Hepatocyte (in vitro differentiated cells): ENCODE data around the gene NUP133. TPM values are rescaled to one million over a fixed set of nuclear protein-coding genes. Genes with fewer than 3 reads are reported as not detected.
A peak's percentile ranks its signal among the peaks of the same experiment; 100 is the strongest.
"Not testable (repeated sequence)": the region's sequence is repeated elsewhere in the genome, so short reads cannot be mapped to it uniquely, and the experiment has no call there.

Experiments
- DNase-seq: peaks from one replicate; pipeline ENCODE4 v3.0.0-alpha.2; 2016; ENCODE audit warnings: low spot score
- H2AFZ ChIP-seq: fragments of 200-600 bp; sonication (generic); 2 replicates; pipeline ENCODE4 v1.6.0; 2016; ENCODE audit warnings: antibody characterized with exemption, mild to moderate bottlenecking
- H3K27ac ChIP-seq: fragments of 200-600 bp; sonication (generic); 2 replicates; pipeline ENCODE4 v1.5.1; 2016; ENCODE audit warnings: mild to moderate bottlenecking
- H3K27me3 ChIP-seq: fragments of 200-600 bp; sonication (generic); 2 replicates; pipeline ENCODE4 v1.6.1; 2016
- H3K36me3 ChIP-seq: fragments of 200-600 bp; sonication (generic); replicated peaks from 2 replicates; pipeline ENCODE4 v1.5.1; 2016; ENCODE audit warnings: low read depth; ENCODE audit not compliant: insufficient read depth
- H3K4me1 ChIP-seq: fragments of 200-600 bp; sonication (generic); 2 replicates; pipeline ENCODE4 v1.5.1; 2016; ENCODE audit warnings: mild to moderate bottlenecking, moderate library complexity; ENCODE audit not compliant: insufficient read depth
- H3K4me2 ChIP-seq: fragments of 200-600 bp; sonication (generic); 2 replicates; pipeline ENCODE4 v1.6.0; 2016
- H3K4me3 ChIP-seq: fragments of 200-600 bp; sonication (generic); 2 replicates; pipeline ENCODE4 v1.5.1; 2016; ENCODE audit warnings: mild to moderate bottlenecking
- H3K79me2 ChIP-seq: fragments of 200-600 bp; sonication (generic); 2 replicates; pipeline ENCODE4 v1.6.0; 2017; ENCODE audit warnings: mild to moderate bottlenecking
- H3K9me2 ChIP-seq: fragments of 200-600 bp; sonication (generic); replicated peaks from 2 replicates; pipeline ENCODE4 v1.6.0; 2017; ENCODE audit warnings: mild to moderate bottlenecking; ENCODE audit not compliant: insufficient read depth
- H3K9me3 ChIP-seq: fragments of 200-600 bp; sonication (generic); 2 replicates; pipeline ENCODE4 v1.5.1; 2016; ENCODE audit warnings: low read depth, mild to moderate bottlenecking
- H4K20me1 ChIP-seq: fragments of 200-600 bp; sonication (generic); 2 replicates; pipeline ENCODE4 v1.6.0; 2016; ENCODE audit warnings: mild to moderate bottlenecking; ENCODE audit not compliant: insufficient read depth, poor library complexity, severe bottlenecking
- CTCF ChIP-seq: fragments of 200-600 bp; sonication (generic); IDR thresholded peaks from 2 replicates; pipeline ENCODE4 v1.5.1; 2016; ENCODE audit warnings: antibody characterized with exemption, mild to moderate bottlenecking; ENCODE audit not compliant: poor library complexity
- EZH2 ChIP-seq: fragments of 200-600 bp; sonication (generic); IDR thresholded peaks from 2 replicates; pipeline ENCODE4 v1.6.1; 2016; ENCODE audit warnings: antibody characterized with exemption, mild to moderate bottlenecking, borderline replicate concordance
- EZH2phosphoT487 ChIP-seq: fragments of 200-600 bp; sonication (generic); IDR thresholded peaks from one replicate; pipeline ENCODE4 v1.6.1; 2018; ENCODE audit warnings: antibody characterized with exemption, mild to moderate bottlenecking, low read depth, moderate library complexity; ENCODE audit not compliant: unreplicated experiment, severe bottlenecking
- WGBS: methylation state at CpG from one replicate; pipeline ENCODE4 v1.1.6; 2016; ENCODE audit warnings: low lambda C conversion rate; ENCODE audit errors: missing lambda C conversion rate; 5-methylcytosine and 5-hydroxymethylcytosine counted together
- polyA plus RNA-seq: library from polyadenylated mRNA; unstranded; fragments of >200 nt; fragmentation: Nextera tagmentation; extraction: Ambion mirVana; gene quantifications from 2 replicates; pipeline ENCODE4 v1.2.1, GENCODE V29; 2016
- total RNA-seq: library from RNA; depleted of rRNA; stranded (reverse); fragments of >200 nt; gene quantifications from 2 replicates; pipeline ENCODE4 v1.2.3, GENCODE V29; 2014

The NUP133 gene
- total and polyA plus RNA-seq, 2 experiments from 2014 or later = 18.8 to 33.2 TPM

DNA sequence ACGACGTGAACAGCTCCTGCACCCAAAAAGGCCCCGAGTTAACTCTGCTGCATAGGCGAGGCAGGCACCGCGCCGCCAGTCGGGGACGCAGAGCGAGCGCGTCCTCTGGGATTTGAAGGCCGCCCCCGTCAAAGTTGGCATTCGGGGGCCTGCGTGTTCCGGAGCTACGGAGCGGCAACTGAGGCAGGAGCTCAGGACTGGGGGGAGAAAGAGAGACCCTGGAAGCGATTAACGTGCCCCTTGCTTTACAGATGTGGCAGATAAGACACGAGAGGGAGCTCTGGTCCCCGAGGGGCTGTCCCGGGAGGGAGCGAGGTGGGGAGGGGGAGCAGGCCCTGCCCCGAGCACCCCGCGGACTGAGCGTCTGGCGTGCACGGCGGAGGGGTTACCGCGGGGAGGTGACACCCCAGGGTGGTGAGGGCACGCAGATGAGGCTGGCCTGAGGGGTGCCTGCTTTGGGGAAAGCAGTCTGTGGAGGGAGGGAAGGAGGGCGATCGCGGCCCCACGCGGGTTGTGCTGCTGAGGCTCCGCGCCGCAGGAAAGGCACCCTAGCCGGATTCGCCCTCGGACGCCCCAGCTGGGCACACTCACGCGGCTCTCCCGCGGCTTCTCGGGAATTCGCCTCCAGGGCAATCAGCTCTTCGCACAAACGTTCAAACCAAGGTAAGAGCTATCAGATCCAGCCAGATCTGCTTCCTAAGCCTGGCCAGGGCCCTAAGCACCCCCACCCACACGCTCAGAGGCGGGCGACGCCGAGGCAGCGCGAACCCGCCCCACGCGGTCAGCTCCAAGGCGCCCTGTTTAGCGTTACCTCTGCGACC is 100.7 kb downstream of the NUP133 start:
- H3K4me1 ChIP-seq = peaks cover 34% of the 10 kb centered on the region
- H2AFZ ChIP-seq = peak overlapping the region; percentile 60
- H3K4me2 ChIP-seq = peak overlapping the region; percentile 96
- no peaks in the 10 kb centered on the region for H3K36me3 ChIP-seq
- no peak overlapping the region for H3K27ac ChIP-seq
- peak overlapping the region; percentile 36 for H3K4me3 ChIP-seq
- TF ChIP-seq CTCF (no peak), EZH2 (peak; percentile 61)
- peaks cover 19% of the 10 kb centered on the region for H3K27me3 ChIP-seq
- H3K9me3 ChIP-seq = no peaks in the 10 kb centered on the region
- H3K9me2 ChIP-seq = no peaks in the 10 kb centered on the region
- H3K79me2 ChIP-seq = no peaks in the 10 kb centered on the region
- H4K20me1 ChIP-seq = no peaks in the 10 kb centered on the region
- 15% methylated on average over 55 of the region's 68 CpGs for WGBS
- DNase-seq = no peak

DNA sequence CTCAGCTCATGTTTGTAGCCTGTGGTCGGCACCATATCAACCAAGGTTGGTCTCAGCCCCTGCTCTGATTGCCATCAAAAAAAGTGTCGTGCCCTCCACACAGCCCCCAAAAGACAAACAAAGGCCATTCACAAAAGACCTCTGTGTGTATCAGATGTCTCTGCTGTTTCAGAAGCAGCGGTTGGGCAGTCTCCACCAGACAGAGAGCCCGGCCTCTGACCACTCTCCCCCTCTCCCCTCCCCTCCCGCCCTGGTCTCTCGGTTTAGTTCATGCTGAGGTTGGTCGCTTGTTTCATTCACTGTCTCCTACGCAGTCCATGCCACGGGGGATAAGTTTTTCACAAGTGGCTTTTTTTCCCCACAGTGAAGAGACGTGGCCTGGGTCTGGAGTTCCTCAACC is 101.3 kb downstream of the NUP133 start:
- no peaks in the 10 kb centered on the region for H3K36me3 ChIP-seq
- DNase-seq = peak; percentile 35
- WGBS = 5% methylated on average over 9 of the region's 10 CpGs
- no peaks in the 10 kb centered on the region for H3K9me3 ChIP-seq
- H3K4me1 ChIP-seq = peaks cover 34% of the 10 kb centered on the region
- no peak for TF ChIP-seq EZH2phosphoT487
- H2AFZ ChIP-seq = peak overlapping the region; percentile 60
- H3K79me2 ChIP-seq = no peaks in the 10 kb centered on the region
- H4K20me1 ChIP-seq = no peaks in the 10 kb centered on the region
- no peaks in the 10 kb centered on the region for H3K9me2 ChIP-seq
- H3K27ac ChIP-seq = no peak overlapping the region
- H3K27me3 ChIP-seq = peaks cover 19% of the 10 kb centered on the region
- no peak overlapping the region for H3K4me3 ChIP-seq
- H3K4me2 ChIP-seq = peak overlapping the region; percentile 96

DNA sequence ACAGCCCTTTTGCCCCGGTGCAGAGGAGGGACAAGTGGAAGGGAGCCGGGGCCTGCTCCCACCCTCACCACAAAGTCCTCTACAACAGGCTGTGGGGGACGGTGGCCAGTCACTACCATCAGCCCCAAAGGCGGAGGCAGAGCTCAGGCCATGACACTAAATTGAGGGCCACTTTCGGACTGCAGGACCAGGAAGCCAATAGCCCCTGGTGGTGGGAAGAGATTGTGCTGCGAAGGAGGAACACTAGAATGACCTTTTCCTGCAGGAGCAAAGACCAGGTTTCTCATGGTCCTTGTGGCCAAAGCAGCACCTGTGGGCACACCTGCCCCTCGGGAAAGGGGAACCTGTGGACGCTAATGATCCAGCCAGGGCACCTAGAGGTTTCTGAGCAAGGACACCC is 104.6 kb downstream of the NUP133 start:
- H3K4me2 ChIP-seq = no peak overlapping the region
- WGBS = 92% methylated on average over 8 of the region's 8 CpGs
- no peaks in the 10 kb centered on the region for H3K36me3 ChIP-seq
- no peaks in the 10 kb centered on the region for H3K9me3 ChIP-seq
- no peaks in the 10 kb centered on the region for H4K20me1 ChIP-seq
- TF ChIP-seq EZH2phosphoT487 (no peak), EZH2 (no peak), CTCF (no peak)
- no peak overlapping the region for H3K4me3 ChIP-seq
- DNase-seq = no peak
- H3K27me3 ChIP-seq = peaks cover 19% of the 10 kb centered on the region
- no peak overlapping the region for H3K27ac ChIP-seq
- no peaks in the 10 kb centered on the region for H3K9me2 ChIP-seq
- H2AFZ ChIP-seq = no peak overlapping the region
- H3K4me1 ChIP-seq = peaks cover 11% of the 10 kb centered on the region
- no peaks in the 10 kb centered on the region for H3K79me2 ChIP-seq

GRCh38 chr1:229402993-229403392 is 105.1 kb downstream of the NUP133 start:
- no peaks in the 10 kb centered on the region for H3K79me2 ChIP-seq
- H3K4me2 ChIP-seq = no peak overlapping the region
- no peaks in the 10 kb centered on the region for H4K20me1 ChIP-seq
- TF ChIP-seq EZH2phosphoT487 (no peak), CTCF (no peak), EZH2 (no peak)
- H3K4me3 ChIP-seq = no peak overlapping the region
- H3K9me2 ChIP-seq = no peaks in the 10 kb centered on the region
- H2AFZ ChIP-seq = no peak overlapping the region
- no peaks in the 10 kb centered on the region for H3K9me3 ChIP-seq
- H3K4me1 ChIP-seq = peaks cover 11% of the 10 kb centered on the region
- DNase-seq = no peak
- H3K27me3 ChIP-seq = peaks cover 19% of the 10 kb centered on the region
- no peaks in the 10 kb centered on the region for H3K36me3 ChIP-seq
- H3K27ac ChIP-seq = no peak overlapping the region
- WGBS = 82% methylated on average over 6 of the region's 6 CpGs

DNA sequence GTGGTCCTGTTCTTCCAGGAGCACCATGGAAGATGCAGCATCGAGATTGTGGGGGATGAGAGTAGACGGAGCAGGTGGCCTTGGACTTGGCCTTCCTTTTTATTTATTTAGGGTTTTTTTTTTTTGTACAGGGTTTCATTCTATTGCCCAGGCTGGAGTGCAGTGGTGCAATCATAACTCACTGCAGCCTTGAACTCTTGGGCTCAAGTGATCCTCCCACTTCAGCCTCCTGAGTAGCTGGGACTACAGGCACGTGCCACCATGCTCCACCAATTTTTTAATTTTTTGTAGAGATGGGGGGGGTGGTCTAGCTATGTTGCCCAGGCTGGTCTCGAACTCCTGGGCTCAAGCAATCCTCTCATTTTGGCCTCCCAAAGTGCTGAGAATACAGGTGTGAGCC is 105.8 kb downstream of the NUP133 start:
- H4K20me1 ChIP-seq, H3K4me3 ChIP-seq, H3K36me3 ChIP-seq, H3K79me2 ChIP-seq, H3K4me2 ChIP-seq, DNase-seq, H3K9me2 ChIP-seq, H3K9me3 ChIP-seq, H3K27ac ChIP-seq, H3K4me1 ChIP-seq, H2AFZ ChIP-seq: not testable (repeated sequence)
- 83% methylated on average over 4 of the region's 4 CpGs for WGBS
- H3K27me3 ChIP-seq = peaks cover 17% of the 10 kb centered on the region
